Left renal pelvis (tissue), 4 donors: ENCODE data around the gene PTCHD1. TPM values are rescaled to one million over a fixed set of nuclear protein-coding genes. Genes with fewer than 3 reads are reported as not detected.

Source experiments
- DNase-seq, 4 donors: peaks; one replicate each; pipeline ENCODE4 v3.0.0-alpha.2; 2013; ENCODE audit warnings: low read depth in 4 of 4, low spot score in 3 of 4
- polyA plus RNA-seq, 4 donors: library from polyadenylated mRNA; unstranded; fragments of 120-200 nt; gene quantifications; one replicate each; pipeline ENCODE4 v1.2.1, GENCODE V29; 2013; ENCODE audit not compliant: insufficient read length in 4 of 4

The PTCHD1 gene
- polyA plus RNA-seq: 1 to 10 TPM in 2 of 4 donors, under 1 TPM in 2; 0.72 to 1.5 (median 1.0) TPM

GRCh38 chrX:23334848-23335599, at the start of gene PTCHD1:
Gene PTCHD1, plus strand, starts transcription at chrX:23334849. Its CDS starts 27 bp downstream, at chrX:23334876.
- no peak for DNase-seq

- DNase-seq: no peak
Measured at GRCh38 chrX:23286731-23287130, 47.9 kb upstream of the PTCHD1 start.

DNA sequence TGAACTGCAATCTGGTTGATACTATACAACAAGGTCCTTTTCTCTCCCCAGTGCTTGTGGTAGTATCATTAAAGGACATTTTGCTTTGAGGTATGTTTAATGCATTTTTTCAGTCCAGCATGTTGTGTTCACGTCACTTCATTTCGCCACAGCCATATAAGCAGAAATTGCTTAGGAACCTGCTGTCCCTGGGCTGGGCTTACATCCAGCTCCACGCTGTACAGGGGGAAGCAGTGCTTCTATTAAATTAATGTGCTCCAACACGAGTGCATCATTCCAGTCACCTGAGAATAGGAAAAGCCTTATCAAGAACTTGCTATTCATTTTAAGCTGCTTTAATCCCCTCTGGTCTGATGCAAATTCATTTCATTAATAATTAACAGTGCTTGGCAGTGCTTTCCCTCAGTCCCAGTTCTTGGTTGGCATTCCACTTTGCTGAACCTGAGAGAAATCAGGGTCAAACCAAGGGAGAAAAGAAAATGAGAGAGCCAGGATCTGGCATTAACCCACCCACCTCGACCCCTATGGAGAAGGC, 47.4 kb upstream of the PTCHD1 start:
- no peak for DNase-seq

DNA sequence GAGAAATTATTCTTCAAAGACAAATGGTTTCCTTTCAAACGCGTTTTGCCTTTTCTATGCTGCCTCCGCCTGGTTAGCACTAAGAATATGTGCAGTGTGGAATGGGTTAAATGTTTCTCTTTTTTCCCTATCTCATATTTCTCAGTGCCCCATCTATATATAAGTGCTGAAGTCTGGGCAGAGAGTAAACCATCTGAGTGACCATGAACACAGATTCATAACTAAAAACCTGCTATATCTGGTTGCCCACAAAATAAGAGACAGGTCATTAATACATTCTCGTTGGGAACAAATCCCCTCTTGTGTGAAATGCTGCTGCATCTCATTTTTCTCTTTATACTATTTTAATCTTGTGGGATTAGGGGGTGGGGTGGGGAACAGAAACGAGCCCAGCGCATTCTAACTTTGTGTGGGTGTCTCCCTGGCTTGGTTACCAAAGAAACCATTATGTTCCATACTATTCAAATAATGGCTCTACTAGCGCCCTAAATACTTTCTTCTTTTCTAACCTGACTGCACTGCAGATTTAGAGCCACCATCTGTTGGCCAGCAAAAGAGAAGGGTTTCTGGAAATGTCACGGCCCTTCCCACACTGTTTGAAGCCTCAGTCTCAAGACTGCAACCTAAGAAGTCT, 42.2 kb upstream of the PTCHD1 start:
- no peak for DNase-seq

- DNase-seq: no peak
Measured at GRCh38 chrX:23292988-23293651, 41.5 kb upstream of the PTCHD1 start.

DNA sequence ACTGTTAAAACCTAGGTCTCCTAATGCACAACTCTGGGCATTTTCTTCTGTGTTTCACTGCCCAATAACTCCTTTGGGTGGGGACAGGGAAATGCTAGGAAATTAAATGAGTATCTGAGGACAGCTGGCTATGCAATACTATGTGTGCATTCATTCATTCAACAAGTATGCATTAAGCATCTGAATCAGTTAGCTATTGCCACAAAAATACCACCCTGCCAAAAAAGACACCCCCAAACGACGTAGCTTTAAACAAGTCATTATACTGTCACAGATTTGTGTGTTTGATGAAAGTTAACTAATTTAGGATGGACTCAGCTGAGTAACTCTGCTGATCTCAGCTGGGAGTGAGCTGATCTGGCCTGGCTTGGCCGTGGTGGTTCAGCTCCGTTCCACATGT, 29.8 kb upstream of the PTCHD1 start:
- DNase-seq: no peak

DNA sequence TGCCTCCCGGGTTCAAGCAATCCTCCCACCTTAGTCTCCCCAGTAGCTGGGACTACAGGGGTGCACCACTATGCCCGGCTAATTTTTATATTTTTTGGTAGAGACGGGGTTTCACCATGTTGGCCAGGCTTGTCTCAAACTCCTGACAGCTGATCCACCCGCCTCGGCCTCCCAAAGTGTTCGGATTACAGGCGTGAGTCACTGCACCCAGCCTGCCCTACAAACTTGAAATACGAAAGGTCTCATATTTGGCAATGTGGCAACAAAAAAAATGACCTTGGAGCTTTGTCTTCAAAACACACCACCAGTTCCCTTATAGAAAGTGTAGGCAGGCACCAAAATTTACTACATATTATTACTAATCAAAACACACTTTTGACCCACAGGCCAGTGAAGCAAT, 22.9 kb upstream of the PTCHD1 start:
- DNase-seq: no peak

GRCh38 chrX:23312136-23312535, 22.5 kb upstream of the PTCHD1 start:
- no peak for DNase-seq

DNA sequence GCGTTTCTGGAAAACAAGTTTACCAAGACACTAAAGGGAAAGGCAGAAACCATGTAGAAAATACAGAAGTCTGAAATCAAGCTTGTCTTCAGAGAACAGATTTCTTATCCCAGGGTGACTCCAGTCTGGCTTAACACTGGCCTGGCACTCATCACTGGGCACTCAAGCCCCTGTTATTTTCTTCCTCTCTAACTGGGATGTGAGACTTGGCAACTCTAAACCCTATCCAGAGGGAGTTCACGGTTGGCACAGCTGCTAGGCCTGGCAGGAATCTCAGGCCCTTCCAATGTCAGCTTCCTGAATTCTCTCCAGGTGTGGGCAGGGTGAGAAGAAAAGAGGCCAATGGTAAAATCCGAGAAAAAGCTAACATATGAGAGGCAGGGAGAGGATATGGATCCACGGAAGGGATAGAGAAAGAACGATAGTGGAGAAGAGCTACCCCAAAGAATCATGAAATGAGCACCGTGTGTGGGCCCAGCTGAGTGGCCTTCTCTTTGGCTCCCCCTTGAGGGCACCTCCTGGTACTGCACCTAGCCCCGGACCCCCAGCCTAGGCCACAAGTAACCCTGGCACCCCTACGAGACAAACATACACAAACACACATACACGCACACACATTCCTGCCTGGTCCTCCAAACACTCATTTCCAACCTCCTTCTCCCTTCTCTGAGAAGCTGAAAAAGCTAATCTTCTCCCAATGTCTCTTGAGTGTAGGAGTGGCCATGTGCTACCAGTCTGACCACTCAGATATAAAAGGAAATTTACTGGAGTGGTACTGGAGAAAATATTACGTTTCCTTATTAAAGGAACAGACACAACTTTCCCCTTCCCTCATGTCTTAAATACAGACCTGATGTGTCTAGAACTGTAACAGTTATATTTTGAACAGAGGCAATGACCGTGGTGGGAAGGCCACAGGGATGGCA, 16.6 kb upstream of the PTCHD1 start:
- no peak for DNase-seq

DNA sequence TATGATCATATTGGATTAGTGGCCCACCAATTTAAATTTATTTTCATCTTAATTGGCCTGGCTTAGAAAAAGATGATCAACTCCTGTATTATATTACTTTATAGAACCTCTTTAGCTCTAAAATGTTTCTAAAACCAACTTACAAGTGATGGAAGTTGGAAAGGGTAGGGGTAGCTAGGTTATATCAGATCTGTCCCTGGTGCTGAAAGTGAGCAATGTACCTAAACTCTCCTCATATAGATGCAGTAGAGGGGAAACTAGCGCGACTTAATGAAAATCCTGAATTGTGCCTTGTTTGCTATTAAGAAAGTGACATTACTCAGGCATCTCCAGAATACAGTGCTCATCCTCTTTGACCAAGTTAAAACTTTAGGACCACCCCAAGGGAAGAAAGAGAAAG, 7.5 kb upstream of the PTCHD1 start:
- DNase-seq: no peak

- DNase-seq: no peak
Measured at GRCh38 chrX:23331701-23332100, 2.9 kb upstream of the PTCHD1 start.

DNA sequence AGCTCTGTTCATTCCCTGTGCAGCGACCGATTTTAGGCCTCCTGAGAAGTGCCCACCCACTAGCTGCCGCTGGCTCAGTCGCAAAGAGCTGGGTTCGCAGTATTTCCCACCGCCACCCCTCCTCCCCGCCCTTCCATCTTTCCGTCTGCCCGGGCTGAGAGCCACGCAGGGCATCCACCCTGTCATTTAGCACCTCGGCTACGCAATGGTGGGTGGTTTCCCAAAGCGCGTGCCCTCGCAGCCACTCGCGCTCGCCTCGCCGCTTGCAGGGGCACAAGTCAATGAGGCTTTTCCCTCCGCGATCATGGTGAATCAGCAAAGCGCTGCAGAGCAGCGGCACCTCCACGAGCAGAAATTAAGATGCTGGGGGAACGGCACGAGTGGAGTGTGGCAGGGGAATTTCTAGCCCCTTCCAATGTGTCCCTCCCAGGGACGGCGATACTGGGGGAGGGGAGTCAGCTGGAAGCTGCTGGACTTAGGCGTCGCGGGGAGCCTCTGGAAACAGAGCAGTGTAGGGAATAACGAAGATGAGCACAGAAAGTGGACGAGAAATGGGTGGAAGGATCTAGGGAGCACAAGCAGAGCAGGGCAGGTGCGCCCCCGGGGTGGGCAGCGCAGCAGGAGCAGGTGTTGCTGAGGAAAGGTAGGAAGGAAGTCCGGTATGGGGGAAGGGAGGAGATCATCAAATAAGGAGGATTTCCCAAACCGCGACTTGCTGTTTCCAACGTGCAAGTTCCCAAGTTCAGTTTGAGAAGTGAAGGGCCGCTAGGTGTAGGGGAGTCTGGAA, 2.4 kb upstream of the PTCHD1 start:
- no peak for DNase-seq

- DNase-seq: no peak
Measured at GRCh38 chrX:23332888-23333821, 1.5 kb upstream of the PTCHD1 start.

- no peak for DNase-seq
Measured at GRCh38 chrX:23333842-23334520, 668 bp upstream of the PTCHD1 start.

DNA sequence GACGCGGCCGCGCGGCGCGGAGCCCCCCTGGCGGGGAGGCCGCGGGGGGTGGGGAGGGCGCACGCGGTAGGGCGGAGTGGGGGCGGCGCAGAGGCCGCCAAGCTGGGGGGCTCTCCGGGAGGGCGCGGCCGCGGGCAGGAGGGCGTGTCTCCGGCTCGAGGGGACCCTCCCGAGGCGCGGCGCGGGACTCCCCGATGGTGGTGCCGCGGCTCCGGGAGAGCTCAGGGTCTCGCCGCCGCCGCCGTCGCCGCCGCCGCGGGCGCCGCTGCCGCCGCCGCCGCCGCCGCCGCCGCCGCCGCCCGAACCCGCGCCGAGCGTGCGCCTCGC, 165 bp upstream of the PTCHD1 start:
- no peak for DNase-seq

- DNase-seq: no peak
Measured at GRCh38 chrX:23338334-23338733, 3.7 kb downstream of the PTCHD1 start.

DNA sequence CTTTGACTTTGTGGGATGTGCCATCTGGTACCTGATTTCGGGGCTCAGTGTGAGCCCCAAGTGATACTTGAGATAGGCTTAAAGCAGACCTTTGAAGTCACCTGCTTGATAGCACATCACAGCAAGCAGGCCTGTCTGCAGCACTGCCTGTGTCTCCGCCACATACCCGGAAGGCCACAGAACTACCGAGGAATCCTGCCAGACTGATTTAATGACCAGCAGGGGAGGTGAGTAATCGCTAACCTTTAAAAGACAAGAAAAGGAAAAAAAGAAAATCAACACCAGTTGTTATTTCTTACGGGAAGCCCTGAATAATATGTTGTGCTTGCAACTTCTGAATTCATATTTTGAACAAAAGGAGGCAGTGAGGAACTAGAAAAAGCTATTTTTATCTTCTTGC, 6.8 kb downstream of the PTCHD1 start:
- no peak for DNase-seq

DNA sequence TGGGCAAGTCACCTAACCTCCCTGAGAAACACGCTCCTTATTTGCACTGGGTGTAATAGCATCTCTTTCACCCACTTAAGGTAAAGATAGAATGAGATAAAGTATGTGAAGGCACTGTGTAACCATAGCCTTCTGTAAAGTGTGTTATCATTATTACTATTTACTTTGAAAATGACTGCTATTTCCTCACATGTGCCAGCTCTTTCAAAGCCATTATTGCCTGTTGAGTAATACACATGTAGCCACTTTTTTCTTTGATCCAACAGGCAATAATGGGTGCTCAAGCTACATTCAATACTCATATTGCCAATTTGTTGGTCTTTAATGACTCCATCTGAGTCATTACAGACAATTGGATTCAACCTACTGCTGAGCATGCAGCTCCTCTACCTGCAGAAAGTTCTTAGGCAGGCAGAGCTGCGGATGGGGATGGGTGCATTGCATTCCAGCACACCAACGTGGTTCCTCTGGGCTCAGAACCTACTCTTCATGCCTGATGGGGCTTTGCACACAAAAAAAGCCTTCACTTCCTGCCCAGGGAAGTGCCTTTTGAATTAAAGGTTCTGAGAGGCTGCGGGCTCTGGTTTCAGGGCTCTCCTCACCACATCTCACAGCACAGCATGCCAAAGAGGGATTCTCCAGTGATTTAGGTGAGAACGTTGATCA, 9.7 kb downstream of the PTCHD1 start:
- no peak for DNase-seq
